ENCODE results near the gene MFRP.

DNA sequence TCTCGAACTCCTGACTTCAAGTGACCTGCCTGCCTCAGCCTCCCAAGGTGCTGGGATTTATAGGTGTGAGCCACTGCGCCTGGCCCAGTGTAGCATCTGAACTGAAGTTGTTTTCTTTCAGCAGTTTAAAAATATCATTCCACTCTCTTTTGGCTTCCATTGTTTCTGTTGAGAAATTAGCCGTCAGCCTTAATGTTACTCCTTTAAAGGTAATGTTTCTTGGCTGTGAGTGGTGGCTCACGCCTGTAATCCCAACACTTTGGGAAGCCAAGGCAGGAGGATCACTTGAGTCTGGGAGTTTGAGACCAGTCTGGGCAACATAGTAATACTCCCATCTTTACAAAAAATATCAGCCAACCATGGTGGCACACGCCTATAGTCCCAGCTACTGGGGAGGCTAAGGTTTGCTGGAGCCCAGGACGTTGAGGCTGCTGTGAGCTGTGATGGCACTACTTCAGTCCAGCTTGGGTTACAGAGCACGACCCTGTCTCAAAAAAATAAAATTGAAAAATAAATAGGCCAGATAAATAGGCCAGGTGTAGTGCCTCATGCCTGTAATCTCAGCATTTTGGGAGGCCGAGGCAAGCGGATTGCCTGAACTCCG, 55.5 kb downstream of the MFRP start:
- TF ChIP-seq POLR2AphosphoS5 (IDR thresholded peaks at IDR 0.05; ENCODE audit: low read depth, low read length), result no peak
- TF ChIP-seq, protein P1, sequence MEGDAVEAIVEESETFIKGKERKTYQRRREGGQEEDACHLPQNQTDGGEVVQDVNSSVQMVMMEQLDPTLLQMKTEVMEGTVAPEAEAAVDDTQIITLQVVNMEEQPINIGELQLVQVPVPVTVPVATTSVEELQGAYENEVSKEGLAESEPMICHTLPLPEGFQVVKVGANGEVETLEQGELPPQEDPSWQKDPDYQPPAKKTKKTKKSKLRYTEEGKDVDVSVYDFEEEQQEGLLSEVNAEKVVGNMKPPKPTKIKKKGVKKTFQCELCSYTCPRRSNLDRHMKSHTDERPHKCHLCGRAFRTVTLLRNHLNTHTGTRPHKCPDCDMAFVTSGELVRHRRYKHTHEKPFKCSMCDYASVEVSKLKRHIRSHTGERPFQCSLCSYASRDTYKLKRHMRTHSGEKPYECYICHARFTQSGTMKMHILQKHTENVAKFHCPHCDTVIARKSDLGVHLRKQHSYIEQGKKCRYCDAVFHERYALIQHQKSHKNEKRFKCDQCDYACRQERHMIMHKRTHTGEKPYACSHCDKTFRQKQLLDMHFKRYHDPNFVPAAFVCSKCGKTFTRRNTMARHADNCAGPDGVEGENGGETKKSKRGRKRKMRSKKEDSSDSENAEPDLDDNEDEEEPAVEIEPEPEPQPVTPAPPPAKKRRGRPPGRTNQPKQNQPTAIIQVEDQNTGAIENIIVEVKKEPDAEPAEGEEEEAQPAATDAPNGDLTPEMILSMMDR (IDR thresholded peaks at IDR 0.05), result no peak
